ENCODE results near the gene UPK3A.
A peak's percentile ranks its signal among the peaks of the same experiment; 100 is the strongest.
"Not testable (repeated sequence)": the region's sequence is repeated elsewhere in the genome, so short reads cannot be mapped to it uniquely, and the experiment has no call there.

UPK3A gene

DNA sequence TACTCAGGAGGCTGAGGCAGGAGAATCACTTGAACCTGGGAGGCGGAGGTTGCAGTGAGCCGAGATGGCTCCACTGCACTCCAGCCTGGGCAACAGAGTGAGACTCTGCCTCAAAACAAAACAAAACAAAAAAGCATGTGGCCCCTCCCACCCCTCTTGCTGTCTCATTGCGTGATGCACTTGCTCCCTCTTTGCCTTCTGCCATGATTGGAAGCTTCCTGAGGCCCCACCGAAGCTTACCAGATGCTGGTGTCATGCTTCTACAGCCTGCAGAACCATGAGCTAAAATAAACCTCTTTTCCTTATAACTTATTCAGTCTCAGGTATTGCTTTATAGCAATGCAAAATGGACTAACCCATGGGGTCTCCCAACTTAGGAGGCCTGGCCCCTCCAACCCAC is 26.8 kb upstream of the UPK3A start:
- not testable (repeated sequence) for DNase-seq

DNA sequence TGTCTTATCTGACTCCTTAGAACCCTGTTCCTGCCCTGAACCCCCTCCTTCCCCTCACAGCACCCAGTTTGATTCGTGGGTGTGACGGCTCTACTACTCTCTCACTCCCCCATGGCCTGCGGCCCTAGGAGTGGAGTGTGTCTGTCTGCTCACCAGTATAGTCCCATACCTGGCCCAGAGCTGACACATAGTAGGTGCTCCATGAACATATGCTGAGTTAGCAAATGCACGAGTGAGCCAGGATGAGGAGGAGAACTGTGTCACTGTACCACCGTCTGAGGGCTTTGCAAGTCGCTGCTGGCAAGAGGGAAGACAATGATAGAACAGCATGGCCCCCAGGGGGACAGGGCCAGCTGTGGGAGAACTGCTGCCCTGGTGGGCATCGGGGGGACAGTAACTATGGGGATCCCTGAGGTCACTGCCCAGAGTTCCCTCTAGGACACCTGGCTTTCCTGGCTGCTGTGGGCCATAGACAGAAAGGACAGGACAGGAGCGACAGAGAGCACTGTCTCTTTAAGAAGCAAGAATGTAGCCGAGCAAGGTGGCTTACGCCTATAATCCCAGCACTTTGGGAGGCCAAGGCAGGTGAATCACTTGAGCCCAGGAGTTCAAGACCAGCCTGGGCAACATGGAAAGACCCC is 24.9 kb upstream of the UPK3A start:
- DNase-seq, result no peak

DNA sequence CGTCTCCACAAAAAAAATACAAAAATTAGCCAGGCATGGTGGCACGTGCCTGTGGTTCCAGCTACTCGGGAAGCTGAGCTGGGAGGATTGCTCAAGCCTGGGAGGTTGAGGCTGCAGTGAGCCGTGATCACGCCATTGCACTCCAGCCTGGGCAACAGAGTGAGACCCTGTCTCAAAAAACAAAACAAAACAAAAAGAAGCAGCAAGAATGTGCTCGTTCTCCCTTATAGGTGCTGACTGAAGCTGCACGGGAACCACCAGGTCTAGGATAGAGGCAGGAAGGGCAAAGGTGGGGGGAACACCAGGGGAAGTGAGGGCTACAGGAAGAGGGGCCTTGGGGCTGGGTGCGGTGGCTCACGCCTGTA is 24.4 kb upstream of the UPK3A start:
- DNase-seq, result not testable (repeated sequence)

DNA sequence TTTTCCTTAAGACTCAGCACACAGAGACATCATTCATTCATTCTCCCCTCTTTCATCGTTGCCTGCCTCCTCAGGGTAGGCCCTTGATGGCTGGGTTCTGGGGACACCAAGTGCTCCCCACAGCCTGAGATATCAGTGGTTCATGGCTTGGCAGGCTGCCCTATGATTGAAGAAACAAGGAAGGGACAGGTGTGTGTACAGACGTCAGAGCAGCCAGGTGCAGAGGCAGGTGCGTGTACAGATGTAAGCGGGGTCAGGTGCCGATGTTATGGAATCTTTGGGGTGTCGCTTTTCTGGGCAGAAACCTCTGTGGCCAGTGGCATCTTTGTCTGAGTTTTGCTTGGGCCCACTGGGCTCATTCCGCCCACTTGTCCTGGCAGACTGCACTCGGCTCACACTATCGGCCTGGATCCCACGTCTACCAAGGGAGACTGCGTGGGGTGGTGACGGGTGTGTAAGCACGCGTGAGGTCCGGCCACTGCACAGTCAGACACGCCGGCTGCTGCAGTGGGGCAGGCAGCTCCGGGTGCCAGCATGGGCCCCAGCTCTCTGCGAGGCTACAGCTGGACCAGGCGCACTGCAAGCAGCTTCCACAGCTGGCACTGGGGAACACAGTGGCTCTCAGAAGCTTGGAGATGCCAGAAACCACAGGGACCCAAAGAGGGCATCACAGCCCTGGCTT is 23.2 kb upstream of the UPK3A start:
- DNase-seq, result no peak

DNA sequence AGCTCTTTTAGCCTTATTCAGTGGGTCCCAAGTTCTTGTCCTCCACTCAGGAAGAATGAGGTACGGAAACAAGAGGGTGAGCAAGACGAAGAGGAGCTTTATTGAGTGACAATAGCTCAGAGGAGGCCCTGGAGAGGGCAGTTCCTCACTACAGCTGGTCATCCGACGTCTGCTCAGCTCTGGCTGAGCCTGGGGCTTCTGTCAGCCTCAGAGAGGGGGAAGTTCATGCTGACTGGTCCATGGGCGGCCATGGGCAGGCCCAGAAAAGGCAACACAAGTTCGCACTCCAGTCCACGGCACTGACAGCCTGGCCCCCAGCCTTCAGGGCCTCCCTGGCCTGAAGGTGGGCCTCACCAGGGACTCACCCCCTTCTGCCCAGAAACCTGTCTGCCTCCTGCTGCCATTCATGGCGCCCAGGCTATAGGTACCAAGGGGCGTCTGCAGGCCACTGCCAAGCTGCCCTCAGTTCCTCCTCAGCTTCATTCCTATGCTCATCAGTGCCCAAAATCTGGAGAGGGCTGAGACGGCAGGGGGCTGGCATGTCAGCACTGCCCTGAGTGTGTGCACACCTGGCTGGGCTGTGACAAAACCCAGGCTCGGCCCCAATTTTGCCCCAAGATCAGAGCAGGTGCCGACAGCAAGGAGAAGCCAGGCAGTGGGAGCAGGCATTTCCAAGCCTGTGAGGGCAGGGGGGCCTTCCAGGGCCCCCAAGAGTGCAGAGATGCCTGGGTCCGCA is 22.4 kb upstream of the UPK3A start:
- DNase-seq, result no peak

DNA sequence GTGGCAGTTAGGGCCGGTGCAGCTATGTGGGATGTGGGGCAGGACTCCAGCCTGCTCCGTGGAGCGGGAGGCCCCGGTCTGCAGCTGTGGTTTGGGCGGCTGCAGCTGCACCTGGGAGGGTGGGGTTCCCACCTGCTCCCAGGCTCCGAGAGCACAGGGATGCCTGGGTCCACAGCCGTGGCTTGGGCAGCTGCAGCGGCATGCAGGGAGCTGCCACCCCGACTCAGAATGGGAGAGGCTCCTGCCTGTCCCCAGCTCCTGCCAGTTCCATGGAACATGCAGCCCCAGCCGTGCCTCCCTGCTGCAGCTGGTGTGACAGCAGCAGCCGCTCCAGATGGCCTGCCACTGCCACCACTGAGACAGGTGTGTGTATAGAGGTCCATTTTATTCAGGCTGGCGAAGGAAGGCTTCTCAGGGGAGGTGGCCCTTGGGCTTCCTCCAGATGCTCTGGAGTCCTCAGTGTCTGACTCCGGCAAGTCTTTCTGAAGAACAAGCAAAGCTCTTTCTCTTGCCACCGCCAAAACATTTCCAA is 21.8 kb upstream of the UPK3A start:
- no peak for DNase-seq

DNA sequence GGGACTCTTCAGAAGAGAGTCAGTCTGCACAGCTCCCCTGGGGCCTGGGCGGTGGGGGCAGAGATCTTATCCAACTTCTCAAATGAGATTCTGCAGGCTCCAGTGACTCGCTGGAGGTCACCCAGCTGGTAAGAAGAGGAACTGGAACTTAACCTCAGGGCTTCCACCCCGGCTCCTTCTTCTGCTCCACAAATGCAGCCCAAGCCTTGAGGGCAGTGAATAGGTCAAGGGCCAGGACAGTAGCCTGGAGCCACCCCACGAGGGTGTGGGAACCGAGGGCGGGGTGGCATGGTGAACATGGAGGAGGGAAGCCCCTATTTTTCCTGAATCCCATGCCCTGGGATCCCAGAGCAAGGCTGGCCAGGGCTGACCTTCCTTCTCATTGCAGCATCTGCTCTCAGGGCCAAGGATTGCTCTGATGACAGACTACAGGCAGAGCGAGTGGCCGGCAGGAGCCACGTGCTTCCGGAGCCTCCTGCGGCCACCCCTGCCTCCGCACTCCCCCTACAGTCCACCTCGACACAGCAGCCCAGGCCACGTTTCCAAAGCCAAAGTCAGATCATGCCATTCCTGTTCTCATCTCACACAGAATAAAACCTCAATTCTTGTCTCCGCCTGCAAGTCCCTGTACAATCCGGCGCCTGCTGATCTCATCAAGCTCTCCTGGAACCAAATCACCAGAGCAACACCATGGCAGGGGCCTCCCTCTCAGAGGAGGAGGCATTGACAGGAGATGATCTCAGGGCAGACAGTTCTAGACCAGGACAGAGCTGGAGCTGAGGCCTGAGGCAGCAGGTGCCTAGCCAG is 21.1 kb upstream of the UPK3A start:
- peak; percentile 66 for DNase-seq

DNA sequence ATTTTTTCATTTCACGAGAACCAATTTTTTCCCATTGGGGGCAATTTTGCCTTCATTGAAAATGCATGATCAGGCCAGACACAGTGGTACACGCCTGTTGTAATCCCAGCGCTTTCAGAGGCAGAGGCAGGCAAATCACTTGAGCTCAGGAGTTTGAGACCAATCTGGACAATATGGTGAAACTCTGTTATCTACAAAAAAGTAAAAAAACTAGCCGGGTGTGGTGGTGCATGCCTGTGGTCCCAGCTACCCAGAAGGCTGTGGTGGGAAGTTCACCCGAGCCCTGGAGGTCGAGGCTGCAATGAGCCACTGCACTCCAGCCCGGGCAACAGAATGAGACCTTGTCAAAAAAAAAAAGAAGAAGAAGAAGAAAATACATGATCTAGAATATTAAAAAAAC is 19.2 kb upstream of the UPK3A start:
- no peak for DNase-seq

DNA sequence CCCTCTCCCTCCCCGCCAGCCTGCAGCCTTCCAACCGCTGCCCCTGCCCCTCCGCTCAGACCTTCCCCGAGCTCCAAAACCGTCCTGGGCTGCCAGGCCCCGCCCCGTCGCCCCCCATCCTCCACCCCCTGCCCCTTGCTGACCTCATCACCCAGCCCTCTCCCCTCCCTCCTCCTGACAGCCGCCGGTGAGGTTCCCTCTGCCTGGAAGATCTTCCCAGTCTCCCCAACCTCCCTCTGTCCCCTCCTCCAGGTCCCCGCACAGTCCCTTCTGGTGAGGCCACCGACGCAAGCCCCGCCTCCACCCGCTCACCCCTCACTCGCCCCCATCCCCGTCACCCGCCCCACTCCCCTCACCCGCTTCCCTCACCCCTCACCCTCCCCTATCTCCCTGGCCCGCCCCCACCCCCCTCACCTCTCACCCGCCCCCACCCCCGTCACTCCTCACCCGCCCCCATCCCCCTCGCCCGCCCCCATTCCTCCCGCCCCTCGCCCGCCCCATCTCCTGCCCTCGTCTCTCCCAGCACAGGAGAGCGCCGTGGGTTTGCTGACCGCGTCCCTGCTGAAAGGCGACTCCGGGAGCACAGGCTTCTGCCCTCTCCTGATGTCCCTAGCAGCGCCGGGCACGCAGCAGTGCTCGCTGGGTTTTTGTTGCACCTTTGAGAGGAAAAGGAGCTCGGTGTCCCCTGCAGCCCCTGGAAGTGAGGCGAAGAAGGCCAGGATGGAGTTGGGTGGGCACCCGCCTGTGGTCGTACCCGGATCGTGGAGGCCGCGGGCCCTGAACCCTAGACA is 16.4 kb upstream of the UPK3A start:
- DNase-seq, result no peak

DNA sequence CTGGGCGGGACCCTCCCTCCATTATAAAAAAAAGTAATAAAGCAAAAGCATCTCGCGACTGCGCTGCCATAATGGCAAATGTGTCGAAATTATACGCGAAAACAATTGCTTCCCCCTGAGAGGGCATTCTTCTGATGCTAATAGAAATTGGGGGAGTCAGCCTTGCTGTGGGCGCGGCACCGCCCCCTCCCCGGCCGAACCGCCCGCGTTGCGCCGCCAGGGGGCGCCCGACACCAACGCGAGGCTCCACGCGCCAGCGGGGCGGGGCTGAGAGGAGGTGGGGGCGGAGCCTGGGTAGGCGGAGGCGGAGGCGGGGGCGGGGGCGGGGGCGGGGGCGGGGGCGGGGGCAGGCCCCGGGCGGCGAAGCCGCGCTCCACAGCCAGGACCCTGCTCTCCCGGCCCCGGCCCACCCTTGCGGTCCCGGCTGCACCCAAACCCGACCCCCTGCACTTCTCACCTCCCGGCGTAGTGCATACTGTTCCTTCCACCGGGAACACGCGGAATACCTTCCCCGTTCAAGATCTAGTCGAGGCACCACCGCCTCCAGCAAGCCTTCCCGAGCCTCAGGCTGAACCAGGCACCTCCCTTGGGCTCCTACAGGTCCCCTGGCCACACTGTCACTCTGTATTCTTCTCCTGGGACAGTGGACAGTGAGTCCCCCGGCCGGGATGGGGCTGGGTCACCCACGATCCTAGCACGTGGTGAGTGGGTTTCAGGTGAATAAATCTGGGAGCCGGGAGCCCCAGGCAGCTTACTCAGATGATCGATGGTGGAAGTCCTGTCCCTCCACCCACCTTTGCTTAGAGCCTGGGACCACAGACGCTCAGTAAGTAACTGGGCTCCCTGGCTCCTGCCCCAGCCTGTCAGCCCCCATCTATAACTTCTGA is 15.5 kb upstream of the UPK3A start:
- DNase-seq, result peak; percentile 66

DNA sequence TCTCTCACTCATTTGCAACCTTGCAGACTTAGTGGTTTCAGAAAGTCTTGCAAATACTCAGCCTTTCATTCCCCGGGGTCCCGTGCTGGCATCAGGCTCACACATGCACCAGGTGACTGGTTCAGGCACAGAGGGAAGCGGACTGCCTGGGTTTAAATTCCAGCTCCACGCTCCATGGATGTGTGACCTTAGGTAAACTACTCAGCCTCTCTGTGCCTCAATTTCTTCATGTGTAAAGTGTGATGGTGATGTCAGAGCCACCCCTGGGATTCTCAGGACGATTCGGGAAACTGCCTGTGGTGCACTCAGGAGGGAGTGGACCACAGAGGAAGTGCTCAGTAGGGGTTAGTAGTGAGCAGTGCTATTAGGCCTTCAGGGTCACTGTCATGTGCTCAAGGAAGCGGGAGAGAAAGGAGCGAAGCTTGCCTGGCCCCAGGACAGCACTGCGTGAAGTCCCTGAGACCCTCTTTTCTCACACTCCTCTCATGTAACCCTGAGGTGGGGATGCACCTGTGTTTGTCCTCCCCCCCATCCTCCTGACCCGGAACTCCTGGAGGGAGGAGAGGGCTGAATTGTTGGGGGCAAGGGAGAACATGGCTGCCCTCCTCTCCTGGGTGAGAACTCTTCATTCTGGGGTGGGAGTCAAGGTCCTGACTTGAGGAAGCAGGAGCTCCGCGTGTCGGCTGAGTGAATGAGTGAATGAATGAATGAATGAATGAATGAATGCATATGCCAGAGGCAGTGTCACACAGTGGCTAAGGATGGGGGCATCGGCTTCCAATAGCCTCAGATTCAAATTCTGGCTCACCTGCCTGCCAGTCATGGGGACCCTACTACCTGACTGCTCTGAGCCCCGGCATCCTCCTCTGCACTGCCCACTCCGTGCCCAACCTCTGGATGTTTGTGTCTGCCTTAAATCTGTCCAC is 14.4 kb upstream of the UPK3A start:
- no peak for DNase-seq

DNA sequence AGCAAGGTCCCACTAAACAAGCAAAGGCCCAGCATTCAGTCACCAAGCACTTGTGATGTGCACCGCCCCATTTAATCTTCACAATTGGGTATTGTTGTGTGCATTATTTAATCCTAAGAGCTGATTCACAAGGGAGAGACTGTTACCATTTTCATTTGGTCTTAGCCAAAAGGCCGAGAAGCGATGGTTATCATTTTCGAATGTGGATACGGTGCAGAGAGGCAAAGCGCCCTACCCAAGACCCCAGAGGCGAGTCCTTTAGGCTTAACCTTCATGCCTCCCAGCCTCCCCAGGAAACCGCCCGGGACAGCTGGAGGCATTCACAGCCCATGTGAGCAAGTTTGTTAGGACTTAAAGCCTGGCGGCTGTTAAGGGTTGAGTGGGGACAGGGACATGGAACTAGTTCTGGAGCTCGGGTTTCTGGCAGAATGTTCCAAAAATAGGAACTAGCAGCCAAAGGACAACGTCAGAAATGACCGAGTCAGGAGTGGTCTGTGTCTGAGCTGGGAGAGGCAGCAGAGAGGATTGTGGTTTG is 13.0 kb upstream of the UPK3A start:
- DNase-seq, result peak; percentile 36

DNA sequence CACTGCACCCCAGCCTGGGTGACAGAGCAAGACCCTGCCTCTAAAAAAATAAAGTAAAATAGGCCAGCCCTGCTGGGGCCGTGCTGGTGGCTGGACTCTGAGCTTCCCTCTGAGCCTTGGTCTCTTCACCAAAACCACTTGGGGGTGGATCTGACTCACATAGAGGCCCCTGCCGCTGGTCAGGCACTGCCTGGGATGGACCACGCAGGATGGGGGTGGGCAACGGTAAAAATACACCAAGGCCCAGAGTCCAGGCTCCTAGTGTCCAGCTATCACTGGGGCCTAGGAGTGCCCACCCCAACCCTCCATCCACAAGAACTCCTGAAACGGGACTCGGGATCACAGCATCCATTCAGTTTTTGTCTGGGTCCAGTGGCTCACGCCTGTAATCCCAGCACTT is 12.3 kb upstream of the UPK3A start:
- no peak for DNase-seq

DNA sequence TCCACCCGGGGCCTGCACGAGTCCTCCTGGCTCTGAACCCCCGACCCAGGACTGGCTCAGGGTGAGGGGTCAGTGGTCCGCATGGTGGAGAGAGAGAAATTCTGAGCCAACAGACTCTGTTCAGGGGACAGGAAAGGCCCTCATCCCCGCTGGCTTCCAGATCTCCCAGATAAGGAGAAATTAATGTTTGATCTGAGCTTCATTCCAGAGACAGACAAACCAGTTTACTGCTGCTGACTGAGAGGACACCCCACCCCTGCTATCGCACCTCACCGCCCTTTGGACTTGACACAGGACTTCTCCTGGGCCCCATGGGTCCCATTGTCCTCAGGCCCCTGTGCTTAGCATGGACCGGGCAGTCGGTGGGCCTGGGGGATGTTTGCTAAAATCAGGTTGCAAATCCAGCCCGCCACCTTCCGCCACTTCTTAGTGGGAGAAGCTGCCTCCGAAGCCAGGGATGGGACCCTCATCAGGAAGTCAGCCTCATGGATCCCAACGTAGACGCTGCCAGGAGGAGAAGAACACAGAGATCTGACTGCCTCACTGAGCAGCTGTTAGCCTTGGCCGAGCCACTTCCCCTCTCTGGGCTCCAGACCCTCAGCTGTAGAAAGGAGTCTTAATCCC is 11.2 kb upstream of the UPK3A start:
- no peak for DNase-seq

DNA sequence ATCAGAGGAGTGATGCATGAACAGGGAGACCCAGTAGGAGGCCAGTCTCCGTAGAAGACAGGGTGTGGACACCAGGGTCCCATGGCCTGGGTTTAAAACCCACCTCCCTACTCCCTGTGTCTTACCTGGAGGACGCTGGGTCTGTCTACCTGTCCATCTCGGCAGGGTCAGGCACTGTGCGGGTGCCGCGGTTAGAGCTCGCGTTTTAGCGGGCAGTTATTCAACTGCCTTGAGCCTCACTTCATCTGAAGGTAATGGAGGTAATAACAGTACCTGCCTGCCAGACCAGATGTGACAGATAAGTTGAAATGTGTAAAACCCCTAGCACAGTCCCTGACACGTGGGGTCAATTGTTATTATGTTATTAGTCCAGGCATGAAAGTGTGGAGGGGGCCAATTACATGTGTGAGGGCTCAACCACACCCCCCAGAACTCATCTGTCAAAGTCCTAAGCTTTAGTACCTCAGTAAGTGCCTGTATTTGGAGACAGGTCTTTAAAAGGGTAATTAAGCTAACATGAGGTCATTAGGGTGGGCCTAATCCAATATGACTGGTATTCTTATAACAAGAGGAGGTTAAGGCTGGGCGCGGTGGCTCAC is 8.1 kb upstream of the UPK3A start:
- no peak for DNase-seq

DNA sequence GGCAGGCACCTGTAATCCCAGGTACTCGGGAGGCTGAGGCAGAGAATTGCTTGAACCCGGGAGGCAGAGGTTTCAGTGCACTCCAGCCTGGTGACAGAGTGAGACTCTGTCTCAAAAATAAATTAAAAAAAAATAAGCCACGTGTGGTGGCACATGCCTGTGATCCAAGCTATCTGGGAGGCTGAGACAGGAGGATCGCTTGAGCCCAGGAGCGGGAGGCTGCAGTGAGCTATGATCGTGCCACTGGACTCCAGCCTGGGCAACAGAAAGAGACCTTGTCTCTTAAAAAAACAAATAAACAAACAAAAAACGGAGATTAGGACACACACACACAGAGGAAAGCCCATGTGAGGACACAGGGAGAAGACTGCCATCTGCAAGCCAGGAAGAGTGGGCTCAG is 7.0 kb upstream of the UPK3A start:
- not testable (repeated sequence) for DNase-seq

DNA sequence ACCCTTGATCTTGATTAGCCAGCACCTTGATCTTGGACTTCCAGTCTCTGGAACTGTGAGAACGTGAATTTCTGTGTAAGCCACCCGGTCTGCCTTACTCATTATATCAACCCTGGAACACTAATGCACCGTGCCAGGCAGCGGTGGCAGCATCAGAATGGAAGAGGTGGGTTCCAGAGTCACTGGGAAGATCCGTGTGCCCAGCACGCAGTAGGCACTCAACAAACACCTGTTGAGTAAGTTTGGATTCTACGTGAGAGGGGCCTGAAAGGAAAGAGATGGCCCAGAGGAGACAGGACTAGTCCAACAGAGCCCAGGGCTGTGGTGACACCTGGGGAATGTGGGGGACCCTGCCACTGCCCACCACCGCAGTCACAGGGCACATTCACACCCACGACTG is 6.6 kb upstream of the UPK3A start:
- DNase-seq, result no peak

DNA sequence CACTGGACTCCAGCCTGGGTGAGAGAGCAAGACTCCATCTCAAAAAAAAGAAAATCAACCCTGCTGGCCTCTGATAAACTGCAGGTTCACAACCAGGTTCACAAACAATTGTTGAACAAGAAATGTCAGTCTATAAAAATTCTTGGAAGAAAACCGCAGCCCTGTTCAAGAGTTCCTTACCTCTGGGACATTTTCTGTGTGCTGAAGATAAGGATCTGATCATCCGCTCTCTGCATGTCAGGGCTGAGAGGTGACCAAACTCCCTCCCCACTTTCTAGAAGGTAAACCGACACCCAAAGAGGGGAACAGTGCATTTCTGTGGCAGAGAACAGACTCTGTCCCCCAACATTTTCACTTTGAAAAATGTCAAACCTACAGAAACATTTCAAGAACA is 4.2 kb upstream of the UPK3A start:
- DNase-seq, result no peak

DNA sequence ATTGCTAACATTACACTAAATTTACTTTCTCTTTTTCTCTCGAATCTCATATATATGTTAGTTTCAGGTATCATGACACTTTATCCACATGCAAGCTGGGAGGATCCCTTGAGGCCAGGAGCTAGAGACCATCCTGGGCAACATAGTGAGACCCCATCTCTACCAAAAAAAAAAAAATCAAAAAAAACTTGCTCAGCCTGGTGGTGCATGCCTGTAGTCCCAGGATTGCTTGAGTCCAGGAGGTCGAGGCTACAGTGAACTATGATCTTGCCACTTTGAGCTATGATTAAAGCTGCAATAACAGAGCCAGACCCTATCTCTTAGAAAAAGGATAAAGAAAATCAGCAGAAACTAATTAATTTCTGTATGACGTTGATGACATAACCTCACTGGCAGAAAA is 3.7 kb upstream of the UPK3A start:
- DNase-seq, result no peak

Measured in fibroblast of skin of back (primary cell).